ENCODE data around the gene ZNF264. TPM values are rescaled to one million over a fixed set of nuclear protein-coding genes. Genes with fewer than 3 reads are reported as not detected.

ZNF264 gene
- total RNA-seq, 3 donors from 2014 or later = 20.7 to 36.4 (median 27.2) TPM

DNA sequence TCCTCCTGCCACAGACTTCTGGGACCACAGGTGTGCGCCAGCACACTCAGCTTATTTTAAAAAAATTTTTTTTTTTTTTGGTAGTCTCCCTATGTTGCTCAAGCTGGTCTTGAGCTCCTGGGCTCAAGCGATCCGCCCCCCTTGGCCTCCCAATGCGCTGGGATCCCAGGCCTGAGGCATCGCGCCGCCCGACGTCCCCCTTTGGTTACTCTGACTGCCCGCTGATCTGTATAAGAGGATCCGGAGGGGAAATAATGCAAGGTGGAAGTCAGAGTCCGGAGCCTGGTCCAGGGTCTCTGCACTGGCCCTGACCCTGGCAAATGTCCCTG lies 48.6 kb downstream of the ZNF264 start:
- intact Hi-C loops (cut with DNase I, micrococcal nuclease) = no loop called here
- H3K9me3 ChIP-seq = no peaks in the 10 kb centered on the region
- H3K36me3 ChIP-seq (ENCODE audit: low read depth) = no peaks in the 10 kb centered on the region
- H3K4me1 ChIP-seq (ENCODE audit: low read depth) = peaks cover 10% of the 10 kb centered on the region
- TF ChIP-seq, protein P1, sequence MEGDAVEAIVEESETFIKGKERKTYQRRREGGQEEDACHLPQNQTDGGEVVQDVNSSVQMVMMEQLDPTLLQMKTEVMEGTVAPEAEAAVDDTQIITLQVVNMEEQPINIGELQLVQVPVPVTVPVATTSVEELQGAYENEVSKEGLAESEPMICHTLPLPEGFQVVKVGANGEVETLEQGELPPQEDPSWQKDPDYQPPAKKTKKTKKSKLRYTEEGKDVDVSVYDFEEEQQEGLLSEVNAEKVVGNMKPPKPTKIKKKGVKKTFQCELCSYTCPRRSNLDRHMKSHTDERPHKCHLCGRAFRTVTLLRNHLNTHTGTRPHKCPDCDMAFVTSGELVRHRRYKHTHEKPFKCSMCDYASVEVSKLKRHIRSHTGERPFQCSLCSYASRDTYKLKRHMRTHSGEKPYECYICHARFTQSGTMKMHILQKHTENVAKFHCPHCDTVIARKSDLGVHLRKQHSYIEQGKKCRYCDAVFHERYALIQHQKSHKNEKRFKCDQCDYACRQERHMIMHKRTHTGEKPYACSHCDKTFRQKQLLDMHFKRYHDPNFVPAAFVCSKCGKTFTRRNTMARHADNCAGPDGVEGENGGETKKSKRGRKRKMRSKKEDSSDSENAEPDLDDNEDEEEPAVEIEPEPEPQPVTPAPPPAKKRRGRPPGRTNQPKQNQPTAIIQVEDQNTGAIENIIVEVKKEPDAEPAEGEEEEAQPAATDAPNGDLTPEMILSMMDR (IDR thresholded peaks at IDR 0.05) = no peak
- peak overlapping the region; percentile 87 for H3K4me3 ChIP-seq
- peak in 1 of 3 donors; percentile 51 for DNase-seq
- no peak for ATAC-seq

DNA sequence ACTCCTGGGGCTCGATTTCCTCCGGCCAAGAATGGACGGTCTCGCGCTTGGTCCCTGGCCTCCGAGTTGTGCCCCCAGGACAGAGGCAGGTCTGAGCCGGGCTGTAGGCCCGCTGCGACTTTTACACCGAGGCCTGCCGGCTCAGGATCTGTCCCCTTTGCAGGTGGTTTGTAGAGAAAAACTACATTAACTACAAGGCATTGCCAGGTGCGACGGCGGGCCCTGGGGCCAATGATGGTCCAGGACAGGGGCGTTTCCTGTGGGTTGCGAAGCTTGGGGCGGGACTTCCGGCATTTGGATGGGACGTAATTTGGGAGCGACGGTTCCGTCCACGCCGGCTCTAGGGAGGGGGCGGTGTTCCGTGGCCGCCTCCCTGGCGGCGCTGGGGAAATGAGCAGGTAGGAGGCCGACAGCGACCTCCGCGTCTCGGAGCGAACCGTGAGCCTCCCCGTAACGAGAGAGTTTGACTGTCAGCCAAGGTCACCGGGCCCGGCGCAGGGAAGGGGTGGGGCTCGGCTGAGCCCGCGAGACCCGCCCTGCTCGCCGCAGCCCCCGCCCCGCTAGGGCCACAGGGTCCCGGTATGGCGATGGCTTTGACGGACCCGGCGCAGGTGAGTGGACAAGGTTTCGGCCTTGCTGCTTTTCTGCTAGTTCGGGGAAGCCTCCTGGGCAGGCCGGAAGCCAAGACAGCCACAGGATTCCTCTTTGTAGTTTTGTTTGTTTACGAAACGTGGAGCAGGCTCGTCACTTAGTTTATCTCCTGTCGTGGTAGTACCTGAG lies 49.2 kb downstream of the ZNF264 start, which contains the start of gene ZNF805:
TSS of gene ZNF805 (plus strand) at position 322 of the 780 bp plus-strand sequence. CDS start at position 582, 260 bp downstream.
- no peaks in the 10 kb centered on the region for H3K36me3 ChIP-seq (ENCODE audit: low read depth)
- peak; percentile 100 for ATAC-seq
- peaks cover 10% of the 10 kb centered on the region for H3K4me1 ChIP-seq (ENCODE audit: low read depth)
- TF ChIP-seq, protein P1 (IDR thresholded peaks at IDR 0.05) = no peak
- peak within 1 kb of the TSS; percentile 87 for H3K4me3 ChIP-seq
- H3K9me3 ChIP-seq = no peaks in the 10 kb centered on the region
- intact Hi-C loops (cut with DNase I, micrococcal nuclease) = no loop called here
- DNase-seq = peak; percentile 96 to 98 (median 96)

DNA sequence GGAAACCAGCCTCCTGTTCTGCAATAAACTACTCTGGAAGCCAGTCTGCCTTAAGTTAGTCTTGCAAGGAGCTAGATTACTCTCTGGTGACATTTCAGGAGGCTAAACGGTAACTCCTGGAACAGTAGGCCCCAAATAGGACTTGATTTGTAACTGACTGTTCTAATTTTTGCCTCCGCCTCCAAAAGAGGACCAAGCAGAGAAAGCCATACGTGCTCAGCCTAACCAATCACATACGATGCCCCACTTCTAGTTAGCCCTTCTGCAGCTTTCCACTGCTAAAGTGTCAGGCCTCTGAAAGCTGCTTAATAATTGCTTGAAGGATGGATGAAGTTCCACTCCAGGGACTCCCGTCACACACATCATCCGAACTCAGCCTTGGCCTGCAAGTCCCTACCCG lies 49.9 kb downstream of the ZNF264 start:
- Histone ChIP-seq H3K36me3 (ENCODE audit: low read depth) (no peaks in the 10 kb centered on the region), H3K9me3 (no peaks in the 10 kb centered on the region), H3K4me3 (peak overlapping the region; percentile 87), H3K4me1 (ENCODE audit: low read depth) (peaks cover 10% of the 10 kb centered on the region)
- no peak for DNase-seq
- TF ChIP-seq, protein P1 (IDR thresholded peaks at IDR 0.05) = no peak
- ATAC-seq = no peak
- intact Hi-C loops (cut with DNase I, micrococcal nuclease) = no loop called here

DNA sequence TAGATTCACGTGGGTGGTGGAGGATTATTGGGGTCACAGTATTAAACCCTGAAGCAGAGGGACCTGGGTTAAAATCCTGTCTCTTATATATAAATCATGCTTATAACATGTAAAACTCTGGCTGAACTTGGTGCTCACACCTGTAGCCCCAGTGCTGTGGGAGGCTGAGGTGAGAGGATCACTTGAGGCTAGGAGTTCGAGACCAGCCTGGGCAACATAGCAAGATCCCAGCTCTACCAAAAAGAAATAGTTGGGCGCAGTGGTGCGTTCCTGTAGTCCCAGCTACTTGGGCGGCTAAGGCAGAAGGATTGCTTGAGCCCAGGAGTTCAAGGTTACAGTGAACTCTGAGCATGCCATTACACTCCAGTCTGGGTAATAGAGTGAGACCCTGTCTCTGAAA lies 51.5 kb downstream of the ZNF264 start:
- no peaks in the 10 kb centered on the region for H3K9me3 ChIP-seq
- ATAC-seq = no peak
- intact Hi-C loops (cut with DNase I, micrococcal nuclease) = no loop called here

DNA sequence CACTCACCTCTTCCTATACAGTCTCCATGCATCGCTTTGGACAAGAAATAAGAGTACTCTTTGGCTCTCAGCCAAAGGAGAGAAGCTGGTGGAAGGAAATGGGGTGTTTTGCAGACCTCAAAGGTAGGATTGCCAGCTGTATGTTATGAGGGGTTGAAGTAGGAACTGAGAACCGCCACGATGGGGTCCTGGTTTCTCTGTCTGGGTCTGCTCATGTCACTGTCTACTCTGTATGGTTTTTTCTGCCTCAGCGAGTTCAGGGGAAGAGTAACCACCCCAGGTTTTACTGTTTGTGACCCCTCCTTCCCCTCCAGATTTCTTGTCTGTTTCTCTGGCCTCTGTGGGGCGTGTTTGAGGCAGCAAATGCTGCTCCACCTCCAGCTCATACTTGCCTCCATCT lies 53.2 kb downstream of the ZNF264 start:
- TF ChIP-seq, protein P1 (IDR thresholded peaks at IDR 0.05) = no peak
- Histone ChIP-seq H3K4me3 (no peak overlapping the region), H3K4me1 (ENCODE audit: low read depth) (peaks cover 10% of the 10 kb centered on the region), H3K9me3 (no peaks in the 10 kb centered on the region), H3K36me3 (ENCODE audit: low read depth) (no peaks in the 10 kb centered on the region)
- DNase-seq (no peak), ATAC-seq (no peak)
- intact Hi-C loops (cut with DNase I, micrococcal nuclease) = no loop called here

More for the DNA sequence above, 51.5 kb downstream of the ZNF264 start:
- Histone ChIP-seq H3K4me1 (ENCODE audit: low read depth) (peaks cover 10% of the 10 kb centered on the region), H3K36me3 (ENCODE audit: low read depth) (no peaks in the 10 kb centered on the region), H3K4me3 (no peak overlapping the region)
- TF ChIP-seq, protein P1 (IDR thresholded peaks at IDR 0.05) = no peak
- no peak for DNase-seq
